Measurements from ENCODE around the gene DLX1. TPM values are rescaled to one million over a fixed set of nuclear protein-coding genes. Genes with fewer than 3 reads are reported as not detected.
"Not testable (repeated sequence)": the region's sequence is repeated elsewhere in the genome, so short reads cannot be mapped to it uniquely, and the experiment has no call there.

Gene DLX1
- polyA plus RNA-seq, 3 donors = 0.37 to 0.44 (median 0.39) TPM

- DNase-seq = no peak
Measured at GRCh38 chr2:172109256-172109987, 24.1 kb downstream of the DLX1 start.

DNA sequence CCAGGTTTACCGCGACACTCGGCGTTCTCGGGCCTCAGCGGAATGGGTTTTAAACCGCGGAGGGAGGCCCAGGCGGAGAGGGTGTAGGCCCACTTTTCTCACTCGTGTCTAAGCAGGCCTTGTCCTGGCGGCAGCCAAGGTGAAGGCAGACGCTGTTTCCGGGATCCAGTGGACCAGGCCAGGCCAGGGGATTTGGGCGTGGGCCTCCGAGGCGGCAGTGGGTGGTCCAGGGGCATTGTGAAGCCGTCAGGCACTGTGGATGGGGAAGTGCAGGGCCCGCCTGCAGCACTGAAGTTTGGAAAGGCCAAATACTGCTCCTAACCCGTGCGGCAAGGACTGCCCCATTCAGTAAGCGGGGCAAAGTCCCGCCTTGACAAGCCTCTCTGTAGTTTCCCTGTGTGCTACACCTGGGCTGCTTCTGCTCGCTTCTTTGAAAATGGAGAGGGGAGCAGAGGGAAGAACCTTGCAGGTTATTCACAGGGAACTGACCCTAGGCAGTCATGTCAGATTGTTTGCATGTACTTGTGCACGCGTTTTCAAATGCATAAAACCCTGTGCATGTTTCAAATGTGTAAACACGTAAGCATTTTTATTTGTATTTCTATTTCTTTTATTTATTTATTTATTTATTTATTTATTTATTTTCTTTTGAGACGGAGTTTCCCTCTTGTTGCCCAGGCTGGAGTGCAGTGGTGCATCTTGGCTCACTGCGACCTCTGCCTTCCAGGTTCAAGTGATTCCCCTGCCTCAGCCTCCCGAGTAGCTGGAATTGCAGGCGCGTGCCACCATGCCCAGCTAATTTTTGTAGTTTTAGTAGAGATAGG, 24.9 kb downstream of the DLX1 start:
- DNase-seq = no peak

GRCh38 chr2:172113617-172114016, 28.3 kb downstream of the DLX1 start:
- no peak for DNase-seq

DNA sequence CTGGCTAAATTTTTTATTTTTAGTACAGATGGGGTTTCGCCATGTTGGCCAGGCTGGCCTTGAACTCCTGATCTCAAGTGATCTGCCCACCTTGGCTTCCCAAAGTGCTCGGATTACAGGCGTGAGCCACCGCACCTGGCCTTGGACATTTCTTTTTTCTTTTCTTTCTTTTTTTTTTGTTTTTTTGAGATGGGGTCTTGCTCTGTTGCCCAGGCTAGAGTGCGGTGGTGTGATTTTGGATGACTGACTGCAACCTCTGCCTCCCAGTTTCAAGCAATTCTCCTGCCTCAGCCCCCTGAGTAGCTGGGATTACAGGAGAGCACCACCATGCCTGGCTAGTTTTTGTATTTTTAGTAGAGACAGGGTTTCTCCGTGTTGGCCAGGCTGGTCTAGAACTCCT, 28.9 kb downstream of the DLX1 start:
- not testable (repeated sequence) for DNase-seq

- DNase-seq = no peak
Measured at GRCh38 chr2:172114579-172114978, 29.3 kb downstream of the DLX1 start.

DNA sequence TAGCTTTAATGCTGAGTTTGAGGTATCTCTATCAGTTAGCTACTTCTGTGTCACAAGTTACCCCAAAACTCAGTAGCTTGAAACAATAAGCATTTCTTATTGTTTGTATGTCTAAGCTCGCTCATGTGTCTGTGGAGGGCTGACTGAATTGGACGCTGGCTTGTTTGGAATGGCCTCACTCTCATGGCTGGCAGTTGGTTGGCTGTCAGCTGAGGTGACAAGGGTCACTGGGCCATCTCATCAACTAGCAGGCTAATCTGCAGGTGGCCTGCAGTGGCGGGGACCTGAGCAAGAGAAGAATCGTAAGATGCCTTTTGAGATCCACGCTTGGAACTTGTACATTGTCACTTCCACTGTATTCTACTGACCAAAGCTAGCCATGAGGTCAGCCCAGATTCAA, 30.8 kb downstream of the DLX1 start:
- DNase-seq = no peak

- no peak for DNase-seq
Measured at GRCh38 chr2:172119089-172119488, 33.8 kb downstream of the DLX1 start.

DNA sequence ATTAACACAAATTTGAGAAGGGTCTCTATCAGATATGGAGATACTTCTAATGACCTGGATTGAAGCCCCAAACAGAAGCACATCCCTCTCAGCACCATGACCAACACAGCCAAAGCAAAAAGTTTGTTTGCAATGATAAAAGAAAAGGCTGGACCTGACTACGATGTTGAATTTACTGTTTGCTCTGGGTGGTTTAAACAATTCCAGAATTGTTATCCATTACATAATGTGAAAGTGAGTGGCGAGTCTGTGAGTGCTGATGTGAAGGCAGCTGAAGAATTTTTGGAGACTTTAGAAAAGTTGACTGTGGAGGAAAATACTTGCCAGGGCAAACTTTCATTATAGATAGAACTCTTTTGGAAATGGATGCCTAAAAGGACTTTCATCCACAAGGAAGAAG, 34.8 kb downstream of the DLX1 start:
- DNase-seq = no peak

DNA sequence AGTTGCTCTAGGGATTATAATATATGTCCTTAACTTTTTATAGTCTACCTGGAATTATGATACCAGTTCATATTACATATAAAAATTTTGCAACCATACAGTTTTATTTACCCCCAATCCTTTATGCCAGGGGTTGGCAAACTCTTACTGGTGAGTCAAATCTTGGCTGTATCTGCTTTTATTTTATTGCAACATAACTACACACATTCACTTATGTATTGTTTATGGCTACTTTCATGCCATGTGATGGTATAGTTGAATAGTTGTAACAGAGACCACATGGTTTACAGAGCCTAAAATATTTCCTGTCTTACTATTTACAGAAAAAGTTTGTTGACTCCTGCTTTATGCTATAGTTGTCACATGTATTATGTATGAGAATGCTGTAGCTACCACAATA, 43.2 kb downstream of the DLX1 start:
- no peak for DNase-seq

- no peak for DNase-seq
Measured at GRCh38 chr2:172129404-172129803, 44.1 kb downstream of the DLX1 start.

DNA sequence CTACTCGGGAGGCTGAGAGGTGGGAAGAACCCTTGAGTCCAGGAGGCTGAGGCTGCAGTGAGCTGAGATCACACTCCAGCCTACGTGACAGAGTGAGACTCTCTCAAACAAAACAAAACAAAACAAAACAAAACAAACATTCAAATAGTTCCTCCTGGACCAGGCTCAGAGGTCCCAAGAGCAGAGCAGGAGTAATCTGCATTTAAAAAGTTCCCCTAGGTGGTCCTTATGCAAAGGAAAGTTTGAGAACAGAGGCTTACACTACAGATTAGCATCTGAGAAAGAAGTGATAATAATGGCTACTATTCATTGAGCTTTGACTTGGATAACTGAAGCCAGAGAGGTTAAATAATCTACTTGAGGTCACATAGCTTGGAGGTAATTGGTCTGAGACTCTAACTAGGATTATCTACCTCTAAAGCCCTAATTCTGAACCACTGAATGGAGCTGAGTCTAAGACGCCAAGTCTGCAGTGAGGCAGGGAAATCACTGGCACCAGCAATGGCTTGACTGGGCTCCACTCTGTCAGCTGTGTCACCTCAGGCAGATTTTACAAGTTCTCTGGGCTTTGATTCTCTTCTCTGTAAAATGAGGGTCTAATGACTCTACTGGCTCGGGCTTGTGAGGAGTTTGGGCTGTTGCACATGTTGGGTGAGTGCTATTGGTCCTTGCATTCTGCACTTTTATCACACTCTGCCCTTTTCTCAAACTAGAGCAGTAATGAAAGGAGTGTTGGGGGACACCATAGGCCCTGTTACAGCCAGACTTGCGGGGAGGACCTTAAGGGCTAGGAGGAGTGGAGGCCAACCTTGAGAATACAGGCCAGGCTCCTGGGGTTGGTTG, 46.6 kb downstream of the DLX1 start:
- no peak for DNase-seq

- DNase-seq = no peak
Measured at GRCh38 chr2:172134270-172134669, 49.0 kb downstream of the DLX1 start.

DNA sequence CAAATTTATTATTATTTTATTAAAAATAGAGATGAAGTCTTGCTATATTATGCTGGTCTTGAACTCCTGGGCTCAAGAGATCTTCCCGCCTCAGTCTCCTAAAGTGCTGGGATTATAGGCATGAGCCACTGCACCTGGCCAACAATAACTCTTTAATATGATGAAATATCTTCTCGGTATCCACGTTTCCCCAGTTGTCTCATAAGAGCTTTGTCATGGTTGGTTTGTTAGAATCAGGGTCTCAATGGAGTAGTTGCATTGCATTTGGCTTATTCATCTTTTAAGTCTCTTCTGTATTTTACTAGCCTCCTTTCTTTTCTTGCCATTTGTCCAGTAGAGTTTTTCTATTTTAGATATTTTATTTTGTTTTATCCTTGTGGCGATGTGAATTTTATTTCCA, 50.1 kb downstream of the DLX1 start:
- DNase-seq = no peak

DNA sequence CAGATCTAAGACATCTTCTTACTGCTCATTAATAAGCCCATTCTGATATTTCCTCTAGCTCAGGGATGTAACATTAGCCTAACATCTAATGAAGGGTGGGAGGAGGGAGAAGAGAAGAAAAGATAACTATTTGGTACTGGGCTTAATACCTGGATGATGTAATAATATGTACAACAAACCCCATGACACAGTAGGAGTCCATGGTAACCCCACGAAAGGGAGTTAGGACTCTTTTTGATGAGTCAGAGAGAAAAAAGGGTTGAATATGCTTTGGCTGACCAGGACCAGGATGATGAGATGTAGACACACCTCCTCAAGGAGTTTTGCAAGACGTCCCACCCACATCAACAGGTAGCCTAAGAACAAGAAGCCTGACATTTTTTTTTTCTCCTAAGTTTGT, 51.8 kb downstream of the DLX1 start:
- DNase-seq = no peak

- DNase-seq = no peak
Measured at GRCh38 chr2:172137943-172138342, 52.6 kb downstream of the DLX1 start.

- not testable (repeated sequence) for DNase-seq
Measured at GRCh38 chr2:172138727-172139126, 53.4 kb downstream of the DLX1 start.

Other genes with a start within 250 kb of the DLX1 start
- 10 to 100 TPM; 23.4 to 35.9 (median 29.8) TPM for gene SLC25A12, start 191.3 kb upstream of the DLX1 start, polyA plus RNA-seq (ENCODE audit: insufficient read length in 3 of 3)
- gene HAT1, start 163.0 kb upstream of the DLX1 start, polyA plus RNA-seq (ENCODE audit: insufficient read length in 3 of 3) = 10 to 100 TPM; 54.7 to 62.5 (median 59.1) TPM
- 10 to 100 TPM; 10.9 to 22.3 (median 21.9) TPM for gene METAP1D, start 85.6 kb upstream of the DLX1 start, polyA plus RNA-seq (ENCODE audit: insufficient read length in 3 of 3)
- gene DLX2, start 17.4 kb downstream of the DLX1 start, polyA plus RNA-seq (ENCODE audit: insufficient read length in 3 of 3) = under 1 TPM in 2 of 3 donors, not detected in 1; 0.12 to 0.14 TPM

Data from renal pelvis (tissue), 4 donors.